ENCODE results near the gene ST8SIA5.

The ST8SIA5 gene

GRCh38 chr18:46623541-46623940 is 133.3 kb downstream of the ST8SIA5 start:
- in situ Hi-C loops (cut with HindIII; ENCODE audit: low pct_ligation_motif_present, low sequenced_read_pairs), result no loop called here
- no peaks in the 10 kb centered on the region for H3K27me3 ChIP-seq (replicated peaks)
- no peak overlapping the region for H3K27ac ChIP-seq
- H3K4me3 ChIP-seq (ENCODE audit: low read depth, low read length), result no peak overlapping the region
- H3K36me3 ChIP-seq (replicated peaks), result no peaks in the 10 kb centered on the region
- DNase-seq, result no peak
- TF ChIP-seq CTCF (IDR thresholded peaks at IDR 0.05; ENCODE audit: low read depth, low read length, missing control alignments), result no peak

GRCh38 chr18:46622999-46623398 is 133.9 kb downstream of the ST8SIA5 start:
- Histone ChIP-seq H3K4me3 (ENCODE audit: low read depth, low read length) (no peak overlapping the region), H3K36me3 (replicated peaks) (no peaks in the 10 kb centered on the region), H3K27me3 (replicated peaks) (no peaks in the 10 kb centered on the region), H3K27ac (no peak overlapping the region)
- in situ Hi-C loops (cut with HindIII; ENCODE audit: low pct_ligation_motif_present, low sequenced_read_pairs), result no loop called here
- TF ChIP-seq CTCF (IDR thresholded peaks at IDR 0.05; ENCODE audit: low read depth, low read length, missing control alignments), result no peak
- no peak for DNase-seq

GRCh38 chr18:46622451-46622850 is 134.4 kb downstream of the ST8SIA5 start:
- in situ Hi-C loops (cut with HindIII; ENCODE audit: low pct_ligation_motif_present, low sequenced_read_pairs), result no loop called here
- TF ChIP-seq CTCF (IDR thresholded peaks at IDR 0.05; ENCODE audit: low read depth, low read length, missing control alignments), result no peak
- no peaks in the 10 kb centered on the region for H3K36me3 ChIP-seq (replicated peaks)
- no peaks in the 10 kb centered on the region for H3K27me3 ChIP-seq (replicated peaks)
- H3K27ac ChIP-seq, result no peak overlapping the region
- no peak overlapping the region for H3K4me3 ChIP-seq (ENCODE audit: low read depth, low read length)
- no peak for DNase-seq

GRCh38 chr18:46621871-46622270 is 135.0 kb downstream of the ST8SIA5 start:
- no peak for TF ChIP-seq CTCF (IDR thresholded peaks at IDR 0.05; ENCODE audit: low read depth, low read length, missing control alignments)
- Histone ChIP-seq H3K4me3 (ENCODE audit: low read depth, low read length) (no peak overlapping the region), H3K36me3 (replicated peaks) (no peaks in the 10 kb centered on the region), H3K27ac (no peak overlapping the region), H3K27me3 (replicated peaks) (no peaks in the 10 kb centered on the region)
- DNase-seq, result no peak
- in situ Hi-C loops (cut with HindIII; ENCODE audit: low pct_ligation_motif_present, low sequenced_read_pairs), result no loop called here

GRCh38 chr18:46621111-46621766 is 135.6 kb downstream of the ST8SIA5 start:
- Histone ChIP-seq H3K27me3 (replicated peaks) (no peaks in the 10 kb centered on the region), H3K27ac (no peak overlapping the region), H3K4me3 (ENCODE audit: low read depth, low read length) (no peak overlapping the region), H3K36me3 (replicated peaks) (no peaks in the 10 kb centered on the region)
- no peak for TF ChIP-seq CTCF (IDR thresholded peaks at IDR 0.05; ENCODE audit: low read depth, low read length, missing control alignments)
- no peak for DNase-seq
- in situ Hi-C loops (cut with HindIII; ENCODE audit: low pct_ligation_motif_present, low sequenced_read_pairs), result no loop called here

- no peak for DNase-seq
- in situ Hi-C loops (cut with HindIII; ENCODE audit: low pct_ligation_motif_present, low sequenced_read_pairs), result no loop called here
- H3K27ac ChIP-seq, result no peak overlapping the region
Observed at GRCh38 chr18:46619559-46619958, 137.3 kb downstream of the ST8SIA5 start.

More at GRCh38 chr18:46619559-46619958, 137.3 kb downstream of the ST8SIA5 start:
- H3K36me3 ChIP-seq (replicated peaks), result no peaks in the 10 kb centered on the region
- TF ChIP-seq CTCF (IDR thresholded peaks at IDR 0.05; ENCODE audit: low read depth, low read length, missing control alignments), result no peak
- H3K4me3 ChIP-seq (ENCODE audit: low read depth, low read length), result no peak overlapping the region
- no peaks in the 10 kb centered on the region for H3K27me3 ChIP-seq (replicated peaks)
